ENCODE results near the gene CCDC88B.

CCDC88B gene

GRCh38 chr11:64373598-64373974 is 33.6 kb downstream of the CCDC88B start:
- no peak for TF ChIP-seq CTCF (IDR thresholded peaks at IDR 0.05)
- peaks cover 8% of the 10 kb centered on the region for H3K27me3 Mint-ChIP-seq (ENCODE audit: low read depth, poor library complexity)
- H3K4me1 Mint-ChIP-seq: peaks cover 13% of the 10 kb centered on the region
- no peaks in the 10 kb centered on the region for H3K9me3 Mint-ChIP-seq
- H3K27ac Mint-ChIP-seq: no peak overlapping the region
- no peak overlapping the region for H3K4me3 Mint-ChIP-seq
- H3K36me3 Mint-ChIP-seq (ENCODE audit: low read depth): peaks cover 13% of the 10 kb centered on the region
- no peak for DNase-seq

GRCh38 chr11:64376071-64376470 is 36.1 kb downstream of the CCDC88B start:
- no peak for DNase-seq
- Mint-ChIP-seq H3K9me3 (no peaks in the 10 kb centered on the region), H3K27ac (no peak overlapping the region), H3K4me1 (peaks cover 13% of the 10 kb centered on the region), H3K27me3 (ENCODE audit: low read depth, poor library complexity) (peaks cover 8% of the 10 kb centered on the region), H3K4me3 (no peak overlapping the region), H3K36me3 (ENCODE audit: low read depth) (no peaks in the 10 kb centered on the region)
- no peak for TF ChIP-seq CTCF (IDR thresholded peaks at IDR 0.05)

- Mint-ChIP-seq H3K4me1 (peaks cover 8% of the 10 kb centered on the region), H3K27ac (no peak overlapping the region), H3K27me3 (ENCODE audit: low read depth, poor library complexity) (peaks cover 11% of the 10 kb centered on the region), H3K36me3 (ENCODE audit: low read depth) (no peaks in the 10 kb centered on the region), H3K9me3 (no peaks in the 10 kb centered on the region), H3K4me3 (no peak overlapping the region)
- no peak for TF ChIP-seq CTCF (IDR thresholded peaks at IDR 0.05)
- DNase-seq: no peak
Measured at GRCh38 chr11:64378335-64378880, 38.4 kb downstream of the CCDC88B start.

GRCh38 chr11:64379160-64379559 is 39.2 kb downstream of the CCDC88B start:
- Mint-ChIP-seq H3K27me3 (ENCODE audit: low read depth, poor library complexity) (peaks cover 10% of the 10 kb centered on the region), H3K36me3 (ENCODE audit: low read depth) (no peaks in the 10 kb centered on the region), H3K27ac (no peak overlapping the region), H3K9me3 (no peaks in the 10 kb centered on the region), H3K4me3 (no peak overlapping the region), H3K4me1 (peaks cover 8% of the 10 kb centered on the region)
- no peak for TF ChIP-seq CTCF (IDR thresholded peaks at IDR 0.05)
- no peak for DNase-seq

- Mint-ChIP-seq H3K27me3 (ENCODE audit: low read depth, poor library complexity) (peaks cover 5% of the 10 kb centered on the region), H3K4me1 (peaks cover 8% of the 10 kb centered on the region), H3K36me3 (ENCODE audit: low read depth) (no peaks in the 10 kb centered on the region), H3K9me3 (no peaks in the 10 kb centered on the region), H3K27ac (no peak overlapping the region), H3K4me3 (no peak overlapping the region)
- no peak for TF ChIP-seq CTCF (IDR thresholded peaks at IDR 0.05)
- DNase-seq: no peak
Measured at GRCh38 chr11:64379817-64380709, 40.1 kb downstream of the CCDC88B start.

Data from nephron progenitor cell (in vitro differentiated cells).